Epithelial cell of esophagus (primary cell): ENCODE results near the gene SPPL3.

Source experiments
- DNase-seq: peaks from one replicate; pipeline ENCODE4 v3.0.0; 2010; ENCODE audit warnings: low read depth
- H3K4me3 ChIP-seq: 2 replicates; pipeline ENCODE4 v1.5.1; 2011; ENCODE audit warnings: mild to moderate bottlenecking, low read length, control low read depth
- CTCF ChIP-seq: IDR thresholded peaks from 2 replicates; pipeline ENCODE4 v1.5.1; 2011; ENCODE audit warnings: low read depth, mild to moderate bottlenecking, low read length, control low read depth, inconsistent platforms; ENCODE audit not compliant: insufficient read depth; ENCODE audit errors: missing control alignments

The SPPL3 gene

GRCh38 chr12:120832737-120833136 lies 71.4 kb downstream of the SPPL3 start:
- TF ChIP-seq CTCF, result no peak
- no peak overlapping the region for H3K4me3 ChIP-seq
- no peak for DNase-seq

- no peak overlapping the region for H3K4me3 ChIP-seq
- DNase-seq, result no peak
- TF ChIP-seq CTCF, result no peak
Measured at GRCh38 chr12:120831648-120832267, 72.4 kb downstream of the SPPL3 start.

- no peak for DNase-seq
- H3K4me3 ChIP-seq, result no peak overlapping the region
- TF ChIP-seq CTCF, result no peak
Measured at GRCh38 chr12:120830966-120831365, 73.2 kb downstream of the SPPL3 start.

DNA sequence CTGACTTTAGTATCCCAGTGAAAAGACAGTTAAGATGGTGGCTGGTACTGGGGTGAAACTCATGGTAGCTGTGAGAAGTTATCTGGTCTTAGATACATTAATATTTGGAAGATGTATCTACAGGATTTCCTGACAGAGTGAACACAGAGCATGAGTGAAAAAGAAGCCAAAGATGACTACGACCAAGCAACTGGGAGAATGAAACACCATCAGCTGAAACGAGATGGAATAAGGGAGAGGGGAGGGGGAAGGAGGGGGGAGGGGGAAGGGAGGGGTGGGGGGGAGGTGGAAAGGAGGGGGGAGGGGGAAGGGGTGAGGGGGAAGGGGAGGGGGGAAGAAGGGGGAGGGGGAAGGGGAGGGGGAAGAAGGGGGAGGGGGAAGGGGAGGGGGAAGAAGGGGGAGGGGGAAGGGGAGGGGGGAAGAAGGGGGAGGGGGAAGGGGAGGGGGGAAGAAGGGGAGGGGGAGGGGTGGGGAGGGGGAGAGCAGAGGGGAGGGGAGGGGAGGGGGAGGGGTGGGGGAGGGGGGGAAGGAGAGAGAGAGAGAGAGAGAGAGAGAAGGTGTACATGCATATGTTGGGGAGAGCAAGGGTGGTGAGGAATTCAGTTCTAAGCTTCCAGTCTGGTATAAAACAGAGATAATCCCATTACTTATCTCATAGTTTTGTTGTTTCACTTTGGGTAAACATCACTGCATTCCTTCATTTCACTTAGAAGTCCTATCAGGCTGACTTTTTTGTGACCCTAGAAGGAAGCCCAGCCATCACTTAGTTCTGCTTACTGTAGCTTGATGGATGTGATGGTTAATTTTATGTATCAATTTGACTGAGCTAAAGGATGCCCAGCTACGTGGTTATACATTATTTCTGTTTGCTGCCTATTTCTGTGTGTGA lies 73.9 kb downstream of the SPPL3 start:
- no peak overlapping the region for H3K4me3 ChIP-seq
- no peak for TF ChIP-seq CTCF
- no peak for DNase-seq

GRCh38 chr12:120826335-120826734 lies 77.8 kb downstream of the SPPL3 start:
- H3K4me3 ChIP-seq, result no peak overlapping the region
- DNase-seq, result no peak
- TF ChIP-seq CTCF, result no peak

DNA sequence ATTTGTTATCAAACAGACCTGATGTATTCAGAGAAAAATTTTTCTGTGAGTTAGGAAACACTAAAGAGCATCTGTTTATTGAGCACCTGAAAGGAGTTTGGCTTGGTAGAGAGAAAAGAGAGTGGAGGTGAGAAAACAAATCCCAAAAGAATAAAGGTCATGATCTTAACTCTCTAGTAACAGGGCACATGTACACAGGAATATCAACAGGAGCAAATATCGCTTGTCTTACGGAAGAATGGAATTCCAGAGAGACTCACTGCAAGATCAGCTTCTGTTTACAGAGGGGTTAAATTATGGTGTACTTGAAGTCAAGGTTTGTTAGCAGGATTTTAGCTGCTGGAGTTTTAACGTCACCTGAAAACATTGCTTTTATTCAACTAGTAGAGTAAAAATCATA lies 78.8 kb downstream of the SPPL3 start:
- DNase-seq, result no peak
- no peak overlapping the region for H3K4me3 ChIP-seq
- no peak for TF ChIP-seq CTCF
